Hepatocyte (in vitro differentiated cells): Measurements from ENCODE around the gene NARS2.

ENCODE experiments used
- EZH2 ChIP-seq: fragments of 200-600 bp; sonication (generic); IDR thresholded peaks from 2 replicates; pipeline ENCODE4 v1.6.1; 2016; ENCODE audit warnings: antibody characterized with exemption, mild to moderate bottlenecking, borderline replicate concordance
- EZH2phosphoT487 ChIP-seq: fragments of 200-600 bp; sonication (generic); IDR thresholded peaks from one replicate; pipeline ENCODE4 v1.6.1; 2018; ENCODE audit warnings: antibody characterized with exemption, mild to moderate bottlenecking, low read depth, moderate library complexity; ENCODE audit not compliant: unreplicated experiment, severe bottlenecking
- TF ChIP-seq, protein P1 (sequence below): fragments of 200-600 bp; sonication (generic); IDR thresholded peaks from 2 replicates; pipeline ENCODE4 v1.5.1; 2016; ENCODE audit warnings: antibody characterized with exemption, mild to moderate bottlenecking; ENCODE audit not compliant: poor library complexity

DNA sequence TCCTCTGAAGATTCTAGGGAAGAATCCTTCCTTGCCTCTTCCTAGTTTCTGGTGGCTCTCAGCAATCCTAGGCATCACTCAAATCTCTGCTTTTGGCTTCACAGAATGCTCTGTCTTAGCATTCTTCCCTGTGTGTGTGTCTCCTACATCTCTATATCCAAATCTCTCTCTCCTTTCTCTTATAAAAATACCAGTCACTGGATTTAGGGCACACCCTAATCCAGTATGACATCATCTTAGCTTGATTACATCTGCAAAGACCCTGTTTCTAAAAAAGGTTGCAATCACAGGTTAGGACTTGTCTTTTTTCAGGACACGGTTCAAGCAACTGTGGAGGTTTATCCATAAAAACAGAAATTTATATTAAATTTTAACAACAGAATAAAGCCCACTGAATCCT is 54.4 kb downstream of the NARS2 start:
- TF ChIP-seq EZH2 (no peak), EZH2phosphoT487 (no peak)
- TF ChIP-seq, protein P1, sequence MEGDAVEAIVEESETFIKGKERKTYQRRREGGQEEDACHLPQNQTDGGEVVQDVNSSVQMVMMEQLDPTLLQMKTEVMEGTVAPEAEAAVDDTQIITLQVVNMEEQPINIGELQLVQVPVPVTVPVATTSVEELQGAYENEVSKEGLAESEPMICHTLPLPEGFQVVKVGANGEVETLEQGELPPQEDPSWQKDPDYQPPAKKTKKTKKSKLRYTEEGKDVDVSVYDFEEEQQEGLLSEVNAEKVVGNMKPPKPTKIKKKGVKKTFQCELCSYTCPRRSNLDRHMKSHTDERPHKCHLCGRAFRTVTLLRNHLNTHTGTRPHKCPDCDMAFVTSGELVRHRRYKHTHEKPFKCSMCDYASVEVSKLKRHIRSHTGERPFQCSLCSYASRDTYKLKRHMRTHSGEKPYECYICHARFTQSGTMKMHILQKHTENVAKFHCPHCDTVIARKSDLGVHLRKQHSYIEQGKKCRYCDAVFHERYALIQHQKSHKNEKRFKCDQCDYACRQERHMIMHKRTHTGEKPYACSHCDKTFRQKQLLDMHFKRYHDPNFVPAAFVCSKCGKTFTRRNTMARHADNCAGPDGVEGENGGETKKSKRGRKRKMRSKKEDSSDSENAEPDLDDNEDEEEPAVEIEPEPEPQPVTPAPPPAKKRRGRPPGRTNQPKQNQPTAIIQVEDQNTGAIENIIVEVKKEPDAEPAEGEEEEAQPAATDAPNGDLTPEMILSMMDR, result no peak
